MM.1S (cell line): Measurements from ENCODE around the gene RBAK.
"Not testable (repeated sequence)": the region's sequence is repeated elsewhere in the genome, so short reads cannot be mapped to it uniquely, and the experiment has no call there.

Experiments
- DNase-seq: peaks from one replicate; pipeline ENCODE4 v3.0.0-alpha.2; 2015
- H2AFZ ChIP-seq: fragments of 300-600 bp; sonication (generic); 2 replicates; pipeline ENCODE4 v1.6.0; 2016; ENCODE audit warnings: antibody characterized with exemption, low read length
- H3F3A ChIP-seq: fragments of 300-600 bp; sonication (generic); 2 replicates; pipeline ENCODE4 v1.6.1; 2016; ENCODE audit warnings: mild to moderate bottlenecking, antibody characterized with exemption, low read length, moderate library complexity, mixed read lengths; ENCODE audit not compliant: insufficient read depth
- H3K27ac ChIP-seq: fragments of 300-600 bp; sonication (generic); 2 replicates; pipeline ENCODE4 v1.5.1; 2016; ENCODE audit warnings: mild to moderate bottlenecking, low read length
- H3K27me3 ChIP-seq: fragments of 300-600 bp; sonication (generic); replicated peaks from 2 replicates; pipeline ENCODE4 v1.6.0; 2016; ENCODE audit warnings: low read length; ENCODE audit not compliant: insufficient read depth
- H3K36me3 ChIP-seq: fragments of 300-600 bp; sonication (generic); replicated peaks from 2 replicates; pipeline ENCODE4 v1.6.1; 2016; ENCODE audit warnings: mild to moderate bottlenecking, low read length, mixed read lengths; ENCODE audit not compliant: insufficient read depth
- H3K4me1 ChIP-seq: fragments of 300-600 bp; sonication (generic); 2 replicates; pipeline ENCODE4 v1.6.1; 2016; ENCODE audit warnings: low read length, mixed read lengths
- H3K4me2 ChIP-seq: fragments of 300-600 bp; sonication (generic); 2 replicates; pipeline ENCODE4 v1.6.0; 2016; ENCODE audit warnings: low read depth, low read length
- H3K4me3 ChIP-seq: fragments of 300-600 bp; sonication (generic); 2 replicates; pipeline ENCODE4 v1.5.1; 2016; ENCODE audit warnings: low read length, mixed read lengths
- H3K79me2 ChIP-seq: fragments of 300-600 bp; sonication (generic); 2 replicates; pipeline ENCODE4 v1.6.1; 2016; ENCODE audit warnings: mixed run types, low read length, mixed read lengths
- H3K9ac ChIP-seq: fragments of 300-600 bp; sonication (generic); 2 replicates; pipeline ENCODE4 v1.6.1; 2016; ENCODE audit warnings: low read length, mixed read lengths
- H3K9me2 ChIP-seq: fragments of 300-600 bp; sonication (generic); replicated peaks from 2 replicates; pipeline ENCODE4 v1.6.1; 2016; ENCODE audit warnings: mild to moderate bottlenecking, low read length, mixed read lengths; ENCODE audit not compliant: insufficient read depth
- H3K9me3 ChIP-seq: fragments of 300-600 bp; sonication (generic); replicated peaks from 2 replicates; pipeline ENCODE4 v1.6.1; 2016; ENCODE audit warnings: mild to moderate bottlenecking, low read length, mixed read lengths; ENCODE audit not compliant: insufficient read depth
- H4K20me1 ChIP-seq: fragments of 300-600 bp; sonication (generic); 2 replicates; pipeline ENCODE4 v1.6.1; 2016; ENCODE audit warnings: mild to moderate bottlenecking, low read length, moderate library complexity, mixed read lengths; ENCODE audit not compliant: insufficient read depth
- EZH2 ChIP-seq: fragments of 300-600 bp; sonication (generic); optimal IDR thresholded peaks from 2 replicates; pipeline ENCODE3; 2017; ENCODE audit warnings: low read depth, mild to moderate bottlenecking, antibody characterized with exemption, low read length, mixed read lengths
- EZH2phosphoT487 ChIP-seq: fragments of 300-600 bp; sonication (generic); IDR thresholded peaks from 2 replicates; pipeline ENCODE4 v1.6.1; 2018; ENCODE audit warnings: antibody characterized with exemption, low read length
- TF ChIP-seq, protein P1 (sequence below): fragments of 300-600 bp; sonication (generic); IDR thresholded peaks from 2 replicates; pipeline ENCODE4 v1.5.1; 2016; ENCODE audit warnings: antibody characterized with exemption, low read length, mixed read lengths

The RBAK gene

DNA sequence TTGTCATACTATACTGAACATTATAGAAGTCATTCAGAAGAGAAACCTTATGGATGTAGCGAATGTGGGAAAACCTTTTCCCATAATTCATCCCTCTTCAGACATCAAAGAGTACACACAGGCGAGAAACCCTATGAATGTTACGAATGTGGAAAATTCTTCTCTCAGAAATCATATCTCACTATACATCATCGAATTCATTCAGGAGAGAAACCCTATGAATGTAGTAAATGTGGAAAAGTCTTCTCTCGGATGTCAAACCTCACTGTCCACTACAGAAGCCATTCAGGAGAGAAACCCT is 19.4 kb downstream of the RBAK start:
- Histone ChIP-seq H4K20me1 (no peaks in the 10 kb centered on the region), H3K27ac (no peak overlapping the region), H3K79me2 (no peaks in the 10 kb centered on the region), H3K9ac (no peak overlapping the region), H2AFZ (no peak overlapping the region), H3K4me3 (no peak overlapping the region), H3F3A (no peaks in the 10 kb centered on the region), H3K4me1 (no peaks in the 10 kb centered on the region), H3K9me2 (no peaks in the 10 kb centered on the region), H3K4me2 (no peak overlapping the region), H3K27me3 (no peaks in the 10 kb centered on the region), H3K9me3 (peaks cover 10% of the 10 kb centered on the region; the same call in 1 of the 2 replicates), H3K36me3 (peaks cover 45% of the 10 kb centered on the region)
- DNase-seq, result no peak
- TF ChIP-seq, protein P1, sequence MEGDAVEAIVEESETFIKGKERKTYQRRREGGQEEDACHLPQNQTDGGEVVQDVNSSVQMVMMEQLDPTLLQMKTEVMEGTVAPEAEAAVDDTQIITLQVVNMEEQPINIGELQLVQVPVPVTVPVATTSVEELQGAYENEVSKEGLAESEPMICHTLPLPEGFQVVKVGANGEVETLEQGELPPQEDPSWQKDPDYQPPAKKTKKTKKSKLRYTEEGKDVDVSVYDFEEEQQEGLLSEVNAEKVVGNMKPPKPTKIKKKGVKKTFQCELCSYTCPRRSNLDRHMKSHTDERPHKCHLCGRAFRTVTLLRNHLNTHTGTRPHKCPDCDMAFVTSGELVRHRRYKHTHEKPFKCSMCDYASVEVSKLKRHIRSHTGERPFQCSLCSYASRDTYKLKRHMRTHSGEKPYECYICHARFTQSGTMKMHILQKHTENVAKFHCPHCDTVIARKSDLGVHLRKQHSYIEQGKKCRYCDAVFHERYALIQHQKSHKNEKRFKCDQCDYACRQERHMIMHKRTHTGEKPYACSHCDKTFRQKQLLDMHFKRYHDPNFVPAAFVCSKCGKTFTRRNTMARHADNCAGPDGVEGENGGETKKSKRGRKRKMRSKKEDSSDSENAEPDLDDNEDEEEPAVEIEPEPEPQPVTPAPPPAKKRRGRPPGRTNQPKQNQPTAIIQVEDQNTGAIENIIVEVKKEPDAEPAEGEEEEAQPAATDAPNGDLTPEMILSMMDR, result no peak
- TF ChIP-seq EZH2phosphoT487 (no peak), EZH2 (no peak)

DNA sequence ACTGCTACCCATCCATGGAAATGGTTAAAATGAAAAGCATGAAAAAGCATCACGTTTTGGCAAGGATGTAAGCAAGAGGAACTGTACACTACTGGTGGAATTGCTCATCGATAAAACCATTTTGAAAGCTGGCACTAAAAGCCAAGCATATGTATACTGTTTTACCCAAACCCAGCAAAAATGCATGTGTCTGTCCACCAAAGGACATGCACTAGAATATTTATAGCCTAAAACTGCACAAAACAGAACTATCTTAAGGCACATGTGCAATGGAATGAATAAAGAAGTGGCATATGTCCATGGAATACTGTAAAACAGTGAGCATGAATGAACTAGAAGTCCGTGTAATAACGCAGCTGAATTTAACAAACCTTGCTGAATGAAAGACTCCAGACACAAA is 22.9 kb downstream of the RBAK start:
- no peak overlapping the region for H2AFZ ChIP-seq
- no peaks in the 10 kb centered on the region for H3K79me2 ChIP-seq
- H3K4me1 ChIP-seq, result no peaks in the 10 kb centered on the region
- H3K4me3 ChIP-seq, result no peak overlapping the region
- peaks cover 10% of the 10 kb centered on the region; the same call in 1 of the 2 replicates for H3K9me3 ChIP-seq
- no peaks in the 10 kb centered on the region for H3K9me2 ChIP-seq
- H3K27me3 ChIP-seq, result no peaks in the 10 kb centered on the region
- no peaks in the 10 kb centered on the region for H3F3A ChIP-seq
- DNase-seq, result no peak
- H3K36me3 ChIP-seq, result peaks cover 23% of the 10 kb centered on the region
- no peak overlapping the region for H3K9ac ChIP-seq
- no peak overlapping the region for H3K4me2 ChIP-seq
- TF ChIP-seq, protein P1, result no peak
- TF ChIP-seq EZH2phosphoT487 (no peak), EZH2 (no peak)
- H4K20me1 ChIP-seq, result no peaks in the 10 kb centered on the region
- no peak overlapping the region for H3K27ac ChIP-seq

DNA sequence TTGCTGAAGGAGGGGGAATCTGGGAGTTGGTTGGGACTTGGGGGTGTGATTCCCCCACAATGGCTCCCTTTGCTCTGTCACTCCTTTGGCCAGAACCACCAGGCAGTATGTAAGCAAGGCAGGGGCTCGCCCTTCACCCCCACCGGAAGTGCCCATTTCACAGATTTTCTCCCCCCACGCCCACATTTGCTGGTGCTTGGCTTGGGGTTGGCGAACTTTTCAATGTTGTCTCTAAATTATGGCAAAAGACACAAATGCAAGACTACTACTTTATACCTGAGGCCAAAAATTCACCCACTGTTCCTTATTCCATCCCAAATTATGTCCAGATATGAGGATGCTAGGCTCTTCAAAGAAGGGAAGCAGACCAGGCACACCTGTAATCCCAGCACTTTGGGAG is 24.5 kb downstream of the RBAK start:
- Histone ChIP-seq H3F3A (no peaks in the 10 kb centered on the region), H3K9ac (no peak overlapping the region), H3K4me1 (no peaks in the 10 kb centered on the region), H4K20me1 (no peaks in the 10 kb centered on the region), H2AFZ (no peak overlapping the region), H3K4me3 (no peak overlapping the region), H3K9me2 (no peaks in the 10 kb centered on the region), H3K9me3 (peaks cover 9% of the 10 kb centered on the region; the same call in 1 of the 2 replicates), H3K27ac (no peak overlapping the region), H3K4me2 (no peak overlapping the region), H3K27me3 (no peaks in the 10 kb centered on the region; the same call in 1 of the 2 replicates), H3K79me2 (no peaks in the 10 kb centered on the region), H3K36me3 (peaks cover 6% of the 10 kb centered on the region; the same call in 1 of the 2 replicates)
- DNase-seq, result no peak
- TF ChIP-seq EZH2phosphoT487, result no peak
- TF ChIP-seq, protein P1, result no peak
- no peak for TF ChIP-seq EZH2

DNA sequence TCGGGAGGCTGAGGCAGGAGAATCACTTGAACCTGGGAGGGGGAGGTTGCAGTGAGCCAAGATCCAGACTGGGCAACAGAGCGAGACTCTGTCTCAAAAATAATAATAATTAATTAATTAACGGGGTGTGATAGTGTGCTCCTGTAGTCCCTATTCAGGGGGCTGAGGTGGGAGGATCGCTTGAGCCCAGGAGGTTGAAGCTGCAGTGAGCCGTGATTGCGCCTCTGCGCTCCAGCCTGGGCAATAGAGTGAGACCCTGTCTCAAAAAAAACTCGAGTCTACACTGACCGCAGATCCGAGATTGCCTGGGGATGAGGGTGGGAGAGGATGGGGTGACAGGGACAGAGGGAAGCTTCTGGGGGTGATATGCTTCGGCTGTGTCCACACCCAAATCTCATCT is 29.5 kb downstream of the RBAK start:
- not testable (repeated sequence) for H3K4me3 ChIP-seq, H3K36me3 ChIP-seq, H3K27me3 ChIP-seq, H4K20me1 ChIP-seq, H3F3A ChIP-seq, H3K4me2 ChIP-seq, H3K27ac ChIP-seq, H3K4me1 ChIP-seq, H3K79me2 ChIP-seq, DNase-seq, H3K9me3 ChIP-seq, H3K9ac ChIP-seq, H3K9me2 ChIP-seq, H2AFZ ChIP-seq
